Fibroblast of upper back skin (primary cell): ENCODE measurements around the gene UGCG.
"Not testable (repeated sequence)": the region's sequence is repeated elsewhere in the genome, so short reads cannot be mapped to it uniquely, and the experiment has no call there.

ENCODE experiments used
- DNase-seq: peaks from one replicate; pipeline ENCODE4 v3.0.0-alpha.2; 2013

The UGCG gene

GRCh38 chr9:111957856-111958631 is 61.4 kb downstream of the UGCG start:
- DNase-seq, result peak; percentile 98

GRCh38 chr9:111959468-111960359 is 63.1 kb downstream of the UGCG start:
- peak; percentile 94 for DNase-seq

- not testable (repeated sequence) for DNase-seq
These were observed 63.9 kb downstream of the UGCG start for GRCh38 chr9:111960485-111960884.

- DNase-seq, result peak; percentile 44
These were observed 64.4 kb downstream of the UGCG start for GRCh38 chr9:111961009-111961408.

GRCh38 chr9:111961575-111961974 is 65.0 kb downstream of the UGCG start:
- DNase-seq, result no peak

- no peak for DNase-seq
These were observed 65.4 kb downstream of the UGCG start for GRCh38 chr9:111962021-111962420.

GRCh38 chr9:111963995-111964394 is 67.4 kb downstream of the UGCG start:
- DNase-seq, result no peak

- peak; percentile 93 for DNase-seq
These were observed 69.0 kb downstream of the UGCG start for GRCh38 chr9:111965566-111966019.

- no peak for DNase-seq
These were observed 69.6 kb downstream of the UGCG start for GRCh38 chr9:111966124-111966723.

- peak; percentile 35 for DNase-seq
These were observed 70.3 kb downstream of the UGCG start for GRCh38 chr9:111966861-111967291.

- no peak for DNase-seq
These were observed 71.0 kb downstream of the UGCG start for GRCh38 chr9:111967621-111968020.

GRCh38 chr9:111969061-111969460 is 72.4 kb downstream of the UGCG start:
- DNase-seq, result peak; percentile 31

GRCh38 chr9:111969622-111970021 is 73.0 kb downstream of the UGCG start:
- no peak for DNase-seq

GRCh38 chr9:111970827-111971226 is 74.2 kb downstream of the UGCG start:
- DNase-seq, result no peak

GRCh38 chr9:111974092-111974681 is 77.6 kb downstream of the UGCG start:
- peak; percentile 32 for DNase-seq

GRCh38 chr9:111975709-111976108 is 79.1 kb downstream of the UGCG start:
- no peak for DNase-seq

- no peak for DNase-seq
These were observed 82.0 kb downstream of the UGCG start for GRCh38 chr9:111978616-111979015.

GRCh38 chr9:111979561-111979960 is 82.9 kb downstream of the UGCG start:
- no peak for DNase-seq

- no peak for DNase-seq
These were observed 83.8 kb downstream of the UGCG start for GRCh38 chr9:111980398-111980797.

GRCh38 chr9:111983484-111983908 is 86.9 kb downstream of the UGCG start:
- DNase-seq, result no peak

- DNase-seq, result no peak
These were observed 87.6 kb downstream of the UGCG start for GRCh38 chr9:111984086-111984802.
